Measurements from ENCODE around the gene ZNF709.
A peak's percentile ranks its signal among the peaks of the same experiment; 100 is the strongest.
"Not testable (repeated sequence)": the region's sequence is repeated elsewhere in the genome, so short reads cannot be mapped to it uniquely, and the experiment has no call there.

ZNF709 gene

GRCh38 chr19:12484371-12485051 lies at the start of gene ZNF709:
ZNF709 (minus strand) TSS chr19:12484816; CDS start chr19:12484657, 159 bp downstream.
- peak; percentile 91 for DNase-seq

DNA sequence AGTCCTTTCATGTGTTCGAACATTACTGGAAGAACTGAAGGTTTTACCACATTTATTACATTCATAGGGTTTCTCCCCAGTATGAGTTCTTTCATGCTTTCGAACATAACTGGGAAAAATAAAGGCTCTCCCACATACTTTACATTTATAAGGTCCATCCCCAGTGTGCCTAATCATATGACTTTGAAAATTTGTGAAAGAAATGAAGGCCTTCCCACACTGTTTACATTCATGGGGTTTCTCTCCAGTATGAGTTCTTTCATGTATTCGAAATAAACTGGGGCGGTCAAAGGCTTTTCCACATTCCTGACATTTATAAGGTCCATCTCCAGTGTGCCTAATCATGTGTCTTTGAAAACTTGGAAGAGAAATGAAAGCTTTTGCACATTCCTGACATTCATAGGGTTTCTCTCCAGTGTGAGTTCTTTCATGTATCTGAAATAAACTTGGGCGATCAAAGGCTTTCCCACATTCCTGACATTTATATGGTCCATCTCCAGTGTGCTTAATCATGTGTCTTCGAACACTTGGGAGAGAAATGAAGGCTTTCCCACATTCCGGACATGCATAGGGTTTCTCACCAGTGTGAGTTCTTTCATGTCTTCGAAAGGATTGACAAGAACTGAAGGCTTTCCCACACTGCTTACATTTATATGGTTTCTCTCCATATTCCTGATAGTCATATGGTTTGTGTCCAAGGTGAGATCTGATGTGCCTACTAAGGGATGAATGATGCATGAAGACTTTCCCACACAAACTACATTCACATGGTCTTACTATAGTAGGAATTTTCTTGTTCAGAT lies 42.6 kb upstream of the ZNF709 start:
- no peak for DNase-seq

GRCh38 chr19:12526542-12526941 lies 41.9 kb upstream of the ZNF709 start:
- no peak for DNase-seq

GRCh38 chr19:12521996-12522395 lies 37.4 kb upstream of the ZNF709 start:
- DNase-seq: no peak

GRCh38 chr19:12513531-12514061 lies 29.0 kb upstream of the ZNF709 start:
- no peak for DNase-seq

- DNase-seq: no peak
Observed at GRCh38 chr19:12497032-12497431, 12.4 kb upstream of the ZNF709 start.

GRCh38 chr19:12496480-12496879 lies 11.9 kb upstream of the ZNF709 start:
- DNase-seq: no peak

- peak; percentile 93 for DNase-seq
Observed at GRCh38 chr19:12495002-12495802, 10.6 kb upstream of the ZNF709 start.

DNA sequence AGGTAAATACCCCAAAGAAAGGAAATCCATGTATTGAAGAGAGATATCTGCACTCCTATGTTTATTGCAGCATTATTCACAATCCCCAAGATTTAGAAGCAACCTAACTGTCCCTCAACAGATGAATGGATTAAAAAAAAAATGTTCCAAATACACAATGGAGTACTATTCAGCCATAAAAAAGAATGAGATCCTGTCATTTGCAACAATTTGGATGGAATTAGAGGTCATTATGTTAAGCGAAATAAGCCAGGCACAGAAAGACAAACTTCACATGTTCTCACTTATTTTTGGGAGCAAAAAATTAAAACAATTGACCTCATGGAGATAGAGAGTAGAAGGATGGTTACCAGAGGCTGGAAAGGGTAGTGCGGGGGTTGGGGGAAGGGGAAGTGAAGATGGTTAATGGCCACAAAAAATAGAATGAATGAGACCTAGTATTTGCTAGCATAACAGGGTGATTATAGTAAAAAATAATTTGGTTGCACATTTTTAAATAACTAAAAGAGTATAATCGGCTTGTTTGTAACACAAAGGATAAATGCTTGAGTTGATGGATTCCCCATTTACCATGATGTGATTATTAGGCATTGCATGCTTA lies 9.7 kb upstream of the ZNF709 start:
- no peak for DNase-seq

GRCh38 chr19:12486265-12486783 lies 1.7 kb upstream of the ZNF709 start:
- DNase-seq: not testable (repeated sequence)

DNA sequence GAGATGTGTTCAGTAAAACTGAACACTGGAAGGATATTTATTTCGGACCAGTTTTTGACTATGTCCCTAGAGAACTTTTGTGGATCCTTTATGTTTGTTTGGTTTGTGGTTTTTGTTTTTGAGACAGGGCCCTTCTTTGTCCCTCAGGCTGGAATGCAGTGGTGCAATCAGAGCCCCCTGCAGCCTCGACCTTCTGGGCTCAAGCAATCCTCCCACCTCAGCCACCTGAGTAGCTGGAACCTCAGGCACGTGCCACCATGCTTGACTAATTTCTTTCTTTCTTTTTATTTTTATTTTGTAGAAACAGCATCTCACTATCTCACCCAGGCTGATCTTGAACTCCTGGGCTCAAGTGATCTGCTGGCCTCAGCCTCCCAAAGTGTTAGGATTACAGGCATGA lies 955 bp upstream of the ZNF709 start:
- DNase-seq: no peak

DNA sequence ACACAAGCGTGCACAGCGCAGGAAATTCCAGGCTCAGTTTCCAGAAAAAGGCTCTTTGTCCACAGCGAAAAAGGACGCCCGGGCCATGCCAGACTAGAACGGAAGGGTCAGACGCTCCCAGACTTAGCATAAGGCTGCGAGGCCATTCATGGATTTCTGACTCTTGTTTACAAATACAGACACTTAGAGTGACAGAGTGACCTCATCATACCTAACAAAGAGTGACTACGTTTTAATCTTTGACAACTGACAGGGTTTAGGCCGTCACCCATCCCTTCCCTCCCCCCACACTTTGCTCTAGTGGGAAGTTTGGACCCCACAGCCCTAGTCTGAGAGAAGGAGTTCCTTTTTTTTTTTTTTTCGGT lies 418 bp upstream of the ZNF709 start:
- DNase-seq: no peak

GRCh38 chr19:12484011-12484370 lies 625 bp downstream of the ZNF709 start:
- no peak for DNase-seq

- no peak for DNase-seq
Observed at GRCh38 chr19:12482509-12482886, 2.1 kb downstream of the ZNF709 start.

DNA sequence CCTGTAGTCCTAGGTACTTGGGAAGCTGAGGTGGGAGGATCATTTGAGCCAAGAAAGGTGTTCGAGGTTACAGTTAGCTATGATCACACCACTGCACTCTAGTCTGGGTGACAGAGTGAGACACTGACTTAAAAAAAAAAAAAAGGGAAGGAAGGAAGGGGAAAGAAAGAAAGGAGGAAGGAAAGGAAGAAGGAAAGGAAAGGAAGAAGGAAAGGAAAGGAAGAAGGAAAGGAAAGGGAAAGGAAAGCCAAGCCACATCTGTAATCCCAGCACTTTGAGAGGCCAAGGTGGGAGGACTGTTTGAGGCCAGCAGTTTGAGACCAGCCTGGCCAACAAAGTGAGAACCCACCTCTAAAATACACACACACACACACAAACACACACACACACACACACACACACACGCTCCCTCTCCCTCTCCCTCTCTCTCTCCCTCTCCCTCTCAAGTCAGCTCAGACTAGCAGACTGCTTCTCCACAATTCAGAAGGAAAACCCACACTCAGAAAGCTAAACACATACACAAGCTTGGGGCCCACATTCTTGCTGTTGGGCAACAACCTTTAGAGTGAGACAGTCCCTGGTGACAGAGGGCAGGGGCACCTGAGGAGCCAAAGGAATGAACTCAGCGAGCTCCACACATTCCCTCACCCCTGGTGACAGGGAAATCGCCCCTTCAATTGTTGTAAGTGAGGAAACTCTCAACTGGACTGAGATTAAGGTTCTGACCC lies 2.7 kb downstream of the ZNF709 start:
- DNase-seq: no peak

DNA sequence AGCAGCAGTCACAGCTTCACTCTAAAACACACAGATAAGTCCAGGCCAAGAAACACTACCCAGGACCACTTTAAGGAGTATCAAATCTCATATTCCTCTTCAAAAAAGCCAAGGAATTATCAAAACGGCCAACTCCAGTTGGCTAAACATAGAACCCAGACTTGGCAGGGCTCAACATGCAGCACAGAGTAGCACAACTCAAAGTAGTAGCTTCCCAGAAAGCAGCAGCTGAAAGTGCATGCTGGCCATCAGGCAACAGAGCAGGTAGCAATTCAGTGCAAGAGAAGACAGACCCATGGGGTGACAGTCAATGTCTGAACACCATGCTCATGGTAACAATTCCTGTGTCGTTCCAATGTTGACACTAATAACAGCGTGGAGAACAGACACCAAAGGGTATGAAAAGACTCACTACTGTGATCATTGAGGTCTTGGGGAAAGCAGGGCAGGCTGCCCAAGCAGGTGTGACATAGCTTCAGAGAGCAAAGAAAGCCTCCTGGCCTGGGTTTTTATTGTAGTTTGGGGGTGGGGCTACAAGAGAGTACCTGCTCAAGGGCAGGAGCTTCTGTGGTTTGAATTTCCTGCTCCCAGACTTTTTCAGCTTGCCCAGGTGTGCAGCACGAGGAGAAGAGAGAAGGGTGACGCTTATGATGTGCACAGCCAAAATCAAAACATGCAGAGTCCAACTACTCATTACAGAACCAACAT lies 6.2 kb downstream of the ZNF709 start:
- DNase-seq: no peak

GRCh38 chr19:12467651-12468050 lies 17.0 kb downstream of the ZNF709 start:
- not testable (repeated sequence) for DNase-seq

DNA sequence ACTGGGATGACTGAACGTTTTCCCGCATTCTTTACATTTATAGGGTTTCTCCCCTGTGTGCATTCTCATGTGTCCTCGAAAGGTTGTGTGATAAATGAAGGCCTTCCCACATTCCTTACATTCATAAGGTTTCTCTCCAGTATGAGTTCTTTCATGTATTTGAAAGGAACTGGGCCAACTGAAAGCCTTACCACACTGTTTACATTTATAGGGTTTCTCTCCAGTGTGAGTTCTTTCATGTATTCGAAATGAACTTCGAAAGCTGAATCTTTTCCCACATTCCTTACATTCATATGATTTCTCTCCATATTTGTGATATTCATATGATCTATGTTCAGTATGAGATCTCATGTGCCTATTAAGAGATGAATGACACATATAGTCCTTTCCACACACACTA lies 19.4 kb downstream of the ZNF709 start:
- no peak for DNase-seq

DNA sequence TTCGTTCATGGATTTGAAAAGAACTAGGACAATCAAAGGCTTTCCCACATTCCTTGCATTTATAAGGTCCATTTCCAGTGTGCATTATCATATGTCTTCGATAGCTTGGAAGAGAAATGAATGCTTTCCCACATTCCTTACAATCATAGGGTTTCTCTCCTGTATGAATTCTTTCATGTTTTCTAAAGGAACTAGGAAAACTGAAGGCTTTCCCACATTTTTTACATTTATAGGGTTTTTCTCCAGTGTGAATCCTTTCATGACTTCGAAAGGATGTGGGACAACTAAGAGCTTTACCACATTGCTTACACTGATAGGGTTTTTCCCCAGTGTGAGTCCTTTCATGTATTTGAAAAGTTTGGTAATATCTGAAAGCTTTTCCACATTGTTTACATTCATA lies 19.8 kb downstream of the ZNF709 start:
- DNase-seq: no peak

- not testable (repeated sequence) for DNase-seq
Observed at GRCh38 chr19:12464139-12464538, 20.5 kb downstream of the ZNF709 start.

GRCh38 chr19:12453495-12453894 lies 31.1 kb downstream of the ZNF709 start:
- DNase-seq: no peak
